Measurements from ENCODE around the gene PRKCI. TPM values are rescaled to one million over a fixed set of nuclear protein-coding genes. Genes with fewer than 3 reads are reported as not detected.

The PRKCI gene
- total and polyA plus RNA-seq, 9 of the 15 experiments (the other 6 are each of a cell fraction or from before 2014, with no cell fraction given), result 10.5 to 43.2 (median 31.4) TPM

DNA sequence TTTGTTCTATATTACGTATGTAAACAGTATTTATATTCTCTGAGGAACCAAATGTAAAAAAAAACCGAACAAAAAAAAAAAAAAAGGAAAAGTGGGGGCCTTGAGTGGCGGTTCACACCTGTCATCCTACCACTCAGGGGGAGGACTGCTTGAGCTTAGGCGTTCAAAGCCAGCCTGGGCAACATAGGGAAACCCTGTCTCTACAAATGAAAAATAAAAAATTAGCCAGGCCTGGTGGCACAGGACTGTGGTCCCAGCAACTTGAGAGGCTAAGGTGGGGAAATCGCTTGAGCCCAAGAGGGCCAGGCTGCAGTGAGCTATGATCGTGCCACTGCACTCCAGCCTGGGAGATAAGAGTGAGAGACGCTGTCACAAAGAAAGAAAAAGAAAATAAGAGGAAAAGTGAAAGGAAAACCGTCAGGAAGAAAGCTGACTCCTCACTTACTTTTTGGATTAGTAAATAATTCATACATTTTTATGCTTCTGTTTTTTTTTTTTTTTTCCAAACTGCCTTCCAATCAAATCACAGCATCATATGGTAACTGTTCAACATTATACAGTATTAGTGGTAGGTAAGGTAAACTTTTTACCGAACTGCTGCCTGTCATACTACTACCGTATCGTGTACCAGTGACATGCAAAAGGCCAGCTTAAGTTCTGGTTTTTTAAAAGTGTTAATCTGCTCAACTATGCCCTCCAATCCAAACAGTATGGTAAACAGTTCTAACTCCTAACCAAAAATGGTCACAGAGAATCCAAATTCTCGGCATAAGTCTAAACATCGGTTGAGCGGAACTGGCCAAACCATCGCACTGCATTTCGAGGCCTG lies 41.9 kb upstream of the PRKCI start (continued):
- TF ChIP-seq ZNF41 (CRISPR knock-in tag; conservative IDR thresholded peaks at IDR 0.05), result no peak
- peak; percentile 34 for TF ChIP-seq NFYB (IDR thresholded peaks at IDR 0.05; ENCODE audit: extremely low read depth, insufficient read length)
- TF ChIP-seq CAMTA2 (CRISPR knock-in tag; conservative IDR thresholded peaks at IDR 0.05), result no peak
- no peak for TF ChIP-seq ZNF75A (CRISPR knock-in tag; IDR thresholded peaks at IDR 0.05)
- TF ChIP-seq, protein P1, sequence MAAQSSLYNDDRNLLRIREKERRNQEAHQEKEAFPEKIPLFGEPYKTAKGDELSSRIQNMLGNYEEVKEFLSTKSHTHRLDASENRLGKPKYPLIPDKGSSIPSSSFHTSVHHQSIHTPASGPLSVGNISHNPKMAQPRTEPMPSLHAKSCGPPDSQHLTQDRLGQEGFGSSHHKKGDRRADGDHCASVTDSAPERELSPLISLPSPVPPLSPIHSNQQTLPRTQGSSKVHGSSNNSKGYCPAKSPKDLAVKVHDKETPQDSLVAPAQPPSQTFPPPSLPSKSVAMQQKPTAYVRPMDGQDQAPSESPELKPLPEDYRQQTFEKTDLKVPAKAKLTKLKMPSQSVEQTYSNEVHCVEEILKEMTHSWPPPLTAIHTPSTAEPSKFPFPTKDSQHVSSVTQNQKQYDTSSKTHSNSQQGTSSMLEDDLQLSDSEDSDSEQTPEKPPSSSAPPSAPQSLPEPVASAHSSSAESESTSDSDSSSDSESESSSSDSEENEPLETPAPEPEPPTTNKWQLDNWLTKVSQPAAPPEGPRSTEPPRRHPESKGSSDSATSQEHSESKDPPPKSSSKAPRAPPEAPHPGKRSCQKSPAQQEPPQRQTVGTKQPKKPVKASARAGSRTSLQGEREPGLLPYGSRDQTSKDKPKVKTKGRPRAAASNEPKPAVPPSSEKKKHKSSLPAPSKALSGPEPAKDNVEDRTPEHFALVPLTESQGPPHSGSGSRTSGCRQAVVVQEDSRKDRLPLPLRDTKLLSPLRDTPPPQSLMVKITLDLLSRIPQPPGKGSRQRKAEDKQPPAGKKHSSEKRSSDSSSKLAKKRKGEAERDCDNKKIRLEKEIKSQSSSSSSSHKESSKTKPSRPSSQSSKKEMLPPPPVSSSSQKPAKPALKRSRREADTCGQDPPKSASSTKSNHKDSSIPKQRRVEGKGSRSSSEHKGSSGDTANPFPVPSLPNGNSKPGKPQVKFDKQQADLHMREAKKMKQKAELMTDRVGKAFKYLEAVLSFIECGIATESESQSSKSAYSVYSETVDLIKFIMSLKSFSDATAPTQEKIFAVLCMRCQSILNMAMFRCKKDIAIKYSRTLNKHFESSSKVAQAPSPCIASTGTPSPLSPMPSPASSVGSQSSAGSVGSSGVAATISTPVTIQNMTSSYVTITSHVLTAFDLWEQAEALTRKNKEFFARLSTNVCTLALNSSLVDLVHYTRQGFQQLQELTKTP (IDR thresholded peaks at IDR 0.05; ENCODE audit: low read depth in 1 of 2, partially characterized antibody in 2 of 2), result no peak
- TF ChIP-seq CC2D1A (IDR thresholded peaks at IDR 0.05), result no peak
- TF ChIP-seq, protein P2, sequence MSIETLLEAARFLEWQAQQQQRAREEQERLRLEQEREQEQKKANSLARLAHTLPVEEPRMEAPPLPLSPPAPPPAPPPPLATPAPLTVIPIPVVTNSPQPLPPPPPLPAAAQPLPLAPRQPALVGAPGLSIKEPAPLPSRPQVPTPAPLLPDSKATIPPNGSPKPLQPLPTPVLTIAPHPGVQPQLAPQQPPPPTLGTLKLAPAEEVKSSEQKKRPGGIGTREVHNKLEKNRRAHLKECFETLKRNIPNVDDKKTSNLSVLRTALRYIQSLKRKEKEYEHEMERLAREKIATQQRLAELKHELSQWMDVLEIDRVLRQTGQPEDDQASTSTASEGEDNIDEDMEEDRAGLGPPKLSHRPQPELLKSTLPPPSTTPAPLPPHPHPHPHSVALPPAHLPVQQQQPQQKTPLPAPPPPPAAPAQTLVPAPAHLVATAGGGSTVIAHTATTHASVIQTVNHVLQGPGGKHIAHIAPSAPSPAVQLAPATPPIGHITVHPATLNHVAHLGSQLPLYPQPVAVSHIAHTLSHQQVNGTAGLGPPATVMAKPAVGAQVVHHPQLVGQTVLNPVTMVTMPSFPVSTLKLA (conservative IDR thresholded peaks at IDR 0.05), result no peak
- TF ChIP-seq POLR2G (IDR thresholded peaks at IDR 0.05; ENCODE audit: low read depth, low read length), result no peak
- TF ChIP-seq CSDE1 (IDR thresholded peaks at IDR 0.05), result no peak
- TF ChIP-seq, protein P3, sequence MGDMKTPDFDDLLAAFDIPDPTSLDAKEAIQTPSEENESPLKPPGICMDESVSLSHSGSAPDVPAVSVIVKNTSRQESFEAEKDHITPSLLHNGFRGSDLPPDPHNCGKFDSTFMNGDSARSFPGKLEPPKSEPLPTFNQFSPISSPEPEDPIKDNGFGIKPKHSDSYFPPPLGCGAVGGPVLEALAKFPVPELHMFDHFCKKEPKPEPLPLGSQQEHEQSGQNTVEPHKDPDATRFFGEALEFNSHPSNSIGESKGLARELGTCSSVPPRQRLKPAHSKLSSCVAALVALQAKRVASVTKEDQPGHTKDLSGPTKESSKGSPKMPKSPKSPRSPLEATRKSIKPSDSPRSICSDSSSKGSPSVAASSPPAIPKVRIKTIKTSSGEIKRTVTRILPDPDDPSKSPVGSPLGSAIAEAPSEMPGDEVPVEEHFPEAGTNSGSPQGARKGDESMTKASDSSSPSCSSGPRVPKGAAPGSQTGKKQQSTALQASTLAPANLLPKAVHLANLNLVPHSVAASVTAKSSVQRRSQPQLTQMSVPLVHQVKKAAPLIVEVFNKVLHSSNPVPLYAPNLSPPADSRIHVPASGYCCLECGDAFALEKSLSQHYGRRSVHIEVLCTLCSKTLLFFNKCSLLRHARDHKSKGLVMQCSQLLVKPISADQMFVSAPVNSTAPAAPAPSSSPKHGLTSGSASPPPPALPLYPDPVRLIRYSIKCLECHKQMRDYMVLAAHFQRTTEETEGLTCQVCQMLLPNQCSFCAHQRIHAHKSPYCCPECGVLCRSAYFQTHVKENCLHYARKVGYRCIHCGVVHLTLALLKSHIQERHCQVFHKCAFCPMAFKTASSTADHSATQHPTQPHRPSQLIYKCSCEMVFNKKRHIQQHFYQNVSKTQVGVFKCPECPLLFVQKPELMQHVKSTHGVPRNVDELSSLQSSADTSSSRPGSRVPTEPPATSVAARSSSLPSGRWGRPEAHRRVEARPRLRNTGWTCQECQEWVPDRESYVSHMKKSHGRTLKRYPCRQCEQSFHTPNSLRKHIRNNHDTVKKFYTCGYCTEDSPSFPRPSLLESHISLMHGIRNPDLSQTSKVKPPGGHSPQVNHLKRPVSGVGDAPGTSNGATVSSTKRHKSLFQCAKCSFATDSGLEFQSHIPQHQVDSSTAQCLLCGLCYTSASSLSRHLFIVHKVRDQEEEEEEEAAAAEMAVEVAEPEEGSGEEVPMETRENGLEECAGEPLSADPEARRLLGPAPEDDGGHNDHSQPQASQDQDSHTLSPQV (IDR thresholded peaks at IDR 0.05), result no peak
- no peak for TF ChIP-seq FIP1L1 (IDR thresholded peaks at IDR 0.05; ENCODE audit: low read depth, low read length, poor library complexity, severe bottlenecking)
- no peak for TF ChIP-seq ILK (tag; IDR thresholded peaks at IDR 0.05; ENCODE audit: borderline replicate concordance, low read depth)
- no peak for TF ChIP-seq POLR2B (IDR thresholded peaks at IDR 0.05; ENCODE audit: low read depth, partially characterized antibody)
- TF ChIP-seq CHD2 (IDR thresholded peaks at IDR 0.05; ENCODE audit: low read depth, low read length), result no peak
- TF ChIP-seq, protein P4, sequence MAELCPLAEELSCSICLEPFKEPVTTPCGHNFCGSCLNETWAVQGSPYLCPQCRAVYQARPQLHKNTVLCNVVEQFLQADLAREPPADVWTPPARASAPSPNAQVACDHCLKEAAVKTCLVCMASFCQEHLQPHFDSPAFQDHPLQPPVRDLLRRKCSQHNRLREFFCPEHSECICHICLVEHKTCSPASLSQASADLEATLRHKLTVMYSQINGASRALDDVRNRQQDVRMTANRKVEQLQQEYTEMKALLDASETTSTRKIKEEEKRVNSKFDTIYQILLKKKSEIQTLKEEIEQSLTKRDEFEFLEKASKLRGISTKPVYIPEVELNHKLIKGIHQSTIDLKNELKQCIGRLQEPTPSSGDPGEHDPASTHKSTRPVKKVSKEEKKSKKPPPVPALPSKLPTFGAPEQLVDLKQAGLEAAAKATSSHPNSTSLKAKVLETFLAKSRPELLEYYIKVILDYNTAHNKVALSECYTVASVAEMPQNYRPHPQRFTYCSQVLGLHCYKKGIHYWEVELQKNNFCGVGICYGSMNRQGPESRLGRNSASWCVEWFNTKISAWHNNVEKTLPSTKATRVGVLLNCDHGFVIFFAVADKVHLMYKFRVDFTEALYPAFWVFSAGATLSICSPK (IDR thresholded peaks at IDR 0.05; ENCODE audit: borderline replicate concordance), result no peak
- no peak for TF ChIP-seq NUFIP1 (IDR thresholded peaks at IDR 0.05; ENCODE audit: partially characterized antibody)

All from K562 (cell line).